GM12878 (cell line): ENCODE measurements around the gene IL36A. TPM values are rescaled to one million over a fixed set of nuclear protein-coding genes. Genes with fewer than 3 reads are reported as not detected.

ENCODE experiments used
- ATAC-seq: fragments of 200-7000 bp; cut with Tn5 transposase; 3 replicates; pipeline ENCODE4 v1.9.1; 2020; ENCODE audit warnings: mild to moderate bottlenecking, moderate library complexity
- BruUV-seq: library from RNA; stranded (reverse); fragments of 400-500 nt; replicated peaks from 2 replicates; lab custom pipeline; 2021; lab: Mats Ljungman, UMichigan
- CTCF ChIA-PET: fragments of 300-600 bp; sonication (Branson Sonifier 250); formaldehyde crosslinking; extraction: SDS; loops from one replicate; lab custom pipeline; 2021; ENCODE audit warnings: inconsistent platforms; lab: Yijun Ruan, JAX
- POLR2A ChIA-PET: fragments of 350-600 bp; formaldehyde crosslinking; extraction: SDS; loops from one replicate; lab custom pipeline; 2021; ENCODE audit warnings: inconsistent platforms; lab: Charles Lee
- RAD21 ChIA-PET: fragments of 300-600 bp; sonication (Branson Sonifier 250); formaldehyde crosslinking; loops from one replicate; lab custom pipeline; 2023; ENCODE audit warnings: antibody characterized with exemption; ENCODE audit not compliant: unreplicated experiment; lab: Charles Lee
- SMC1A ChIA-PET: fragments of 300-600 bp; sonication (Branson Sonifier 250); formaldehyde crosslinking; loops from one replicate; lab custom pipeline; 2023; ENCODE audit not compliant: unreplicated experiment, uncharacterized antibody; lab: Charles Lee
- DNase-seq: peaks from one replicate; pipeline ENCODE4 v3.0.0-alpha.2; 2011; ENCODE audit warnings: low read depth, low spot score
- FAIRE-seq: peaks from 3 replicates; lab custom pipeline; 2011; peaks lifted over from hg19 to GRCh38; lab: Jason Lieb, UNC
- H2AFZ ChIP-seq: 2 replicates; pipeline ENCODE4 v1.6.0; 2011; ENCODE audit warnings: low read depth, low read length, control low read depth; ENCODE audit not compliant: control insufficient read depth
- H3K27ac ChIP-seq: 2 replicates; pipeline ENCODE4 v1.5.1; 2011; ENCODE audit warnings: control low read depth; ENCODE audit not compliant: control insufficient read depth, insufficient read depth
- H3K27me3 ChIP-seq, 2 experiments: replicated peaks in 1 of 2; 2 replicates each; pipeline versions ENCODE4 v1.6.0 to v1.6.1; 2011; ENCODE audit warnings: low read length in 1 of 2; ENCODE audit not compliant: control insufficient read depth in 2 of 2, insufficient read depth in 2 of 2
- H3K36me3 ChIP-seq, 2 experiments: 2 replicates each; pipeline ENCODE4 v1.5.1; 2011; ENCODE audit warnings: low read length in 1 of 2; ENCODE audit not compliant: control insufficient read depth in 2 of 2, insufficient read depth in 2 of 2
- H3K4me1 ChIP-seq: 2 replicates; pipeline ENCODE4 v1.6.1; 2011; ENCODE audit warnings: mild to moderate bottlenecking, low read length, moderate library complexity, mixed read lengths; ENCODE audit not compliant: control insufficient read depth, insufficient read depth
- H3K4me2 ChIP-seq: 2 replicates; pipeline ENCODE4 v1.6.0; 2011; ENCODE audit warnings: control low read depth; ENCODE audit not compliant: control insufficient read depth, insufficient read depth
- H3K4me3 ChIP-seq: fragments of 200-600 bp; sonication (generic); 2 replicates; pipeline ENCODE4 v1.5.1; 2016
- H3K79me2 ChIP-seq: 2 replicates; pipeline ENCODE4 v1.6.0; 2011; ENCODE audit warnings: low read length; ENCODE audit not compliant: control insufficient read depth, insufficient read depth
- H3K9ac ChIP-seq: 2 replicates; pipeline ENCODE4 v1.8.0; 2011; ENCODE audit warnings: low read length, control low read depth, mixed read lengths; ENCODE audit not compliant: control insufficient read depth, insufficient read depth
- H3K9me3 ChIP-seq: replicated peaks from 3 replicates; pipeline ENCODE4 v1.5.1; 2011; ENCODE audit warnings: mild to moderate bottlenecking, low read length; ENCODE audit not compliant: control insufficient read depth, insufficient read depth
- H4K20me1 ChIP-seq: 2 replicates; pipeline ENCODE4 v1.6.0; 2011; ENCODE audit not compliant: control insufficient read depth, insufficient read depth
- BHLHE40 ChIP-seq, 2 experiments: fragments of 450-650 bp in 1 of 2; IDR thresholded peaks; 2 replicates each; pipeline ENCODE4 v1.6.1; 2011 to 2017; ENCODE audit warnings: low read depth in 2 of 2, borderline replicate concordance in 1 of 2, improper control_type of control experiment in 1 of 2, low read length in 1 of 2, mild to moderate bottlenecking in 1 of 2
- BRCA1 ChIP-seq: IDR thresholded peaks from 2 replicates; pipeline ENCODE4 v1.6.1; 2011; ENCODE audit warnings: low read depth, low read length, improper control_type of control experiment
- CEBPB ChIP-seq, 2 experiments: fragments of 150-350 bp in 1 of 2; IDR thresholded peaks; 2 replicates each; pipeline ENCODE4 v1.6.1; 2012 to 2014; ENCODE audit warnings: low read depth in 2 of 2, low read length in 2 of 2, borderline replicate concordance in 1 of 2, inconsistent platforms in 1 of 2
- CHD4 ChIP-seq: fragments of 200-600 bp; sonication (generic); IDR thresholded peaks from 2 replicates; pipeline ENCODE4 v1.6.1; 2016; ENCODE audit warnings: mild to moderate bottlenecking
- CREB1 ChIP-seq: IDR thresholded peaks from 2 replicates; pipeline ENCODE4 v1.6.1; 2012; ENCODE audit warnings: low read depth, mild to moderate bottlenecking, inconsistent platforms
- GABPA ChIP-seq: IDR thresholded peaks from 2 replicates; pipeline ENCODE4 v1.6.1; 2014; ENCODE audit warnings: antibody characterized with exemption, low read depth, mild to moderate bottlenecking, inconsistent platforms
- MXI1 ChIP-seq: fragments of 150-350 bp; IDR thresholded peaks from 2 replicates; pipeline ENCODE4 v1.6.1; 2011; ENCODE audit warnings: low read depth, mild to moderate bottlenecking, inconsistent platforms, low read length, improper control_type of control experiment
- STAT3 ChIP-seq: IDR thresholded peaks from 2 replicates; pipeline ENCODE4 v1.6.1; 2011; ENCODE audit warnings: low read depth, low read length, improper control_type of control experiment
- TBL1XR1 ChIP-seq: IDR thresholded peaks from 2 replicates; pipeline ENCODE4 v1.6.1; 2012; ENCODE audit warnings: low read depth, low read length, improper control_type of control experiment
- TCF3 ChIP-seq: IDR thresholded peaks from 2 replicates; pipeline ENCODE4 v1.6.1; 2012; ENCODE audit warnings: low read depth, mild to moderate bottlenecking, low read length, borderline replicate concordance; ENCODE audit not compliant: insufficient read depth
- ZNF384 ChIP-seq: IDR thresholded peaks from 2 replicates; pipeline ENCODE4 v1.6.1; 2012; ENCODE audit warnings: low read depth, mild to moderate bottlenecking, low read length, improper control_type of control experiment, borderline replicate concordance
- WGBS: methylation state at CpG from one replicate; pipeline ENCODE4 v1.1.6; 2016; ENCODE audit warnings: low lambda C conversion rate; ENCODE audit not compliant: insufficient replicate concordance, insufficient coverage; ENCODE audit errors: missing lambda C conversion rate; 5-methylcytosine and 5-hydroxymethylcytosine counted together
- in situ Hi-C: fragments of 300-500 bp; cut with MboI; formaldehyde crosslinking; loops from 9 replicates; pipeline ENCODE4 v1.14.3; 2018; ENCODE audit warnings: mixed read lengths
- intact Hi-C: fragments of 100-400 bp; cut with micrococcal nuclease; formaldehyde crosslinking; loops from one replicate; pipeline ENCODE4 v1.14.2; 2022; ENCODE audit not compliant: unreplicated experiment
- polyA plus RNA-seq, 11 experiments: library from polyadenylated mRNA; depleted of rRNA in 4 of 11; unstranded in 6 of 11; stranded (reverse) in 5 of 11; fragments of >200 nt; fragmentation: Nextera tagmentation in 4 of 11; fragmentation: Illumina TruSeq in 1 of 11; extraction: Ambion mirVana in 4 of 11; extraction: Trizol in 1 of 11; gene quantifications; 1 replicate in 1 of 11; 2 replicates in 10 of 11; pipeline versions ENCODE4 v1.2.1 to v1.2.3, GENCODE V29; 2011 to 2016; ENCODE audit warnings: inconsistent platforms in 2 of 11, missing spikeins in 2 of 11, low read depth in 1 of 11
- total RNA-seq, 4 experiments: library from RNA; depleted of rRNA in 3 of 4; stranded (reverse); fragments of >200 nt in 3 of 4; fragmentation: Illumina TruSeq in 1 of 4; extraction: Trizol in 1 of 4; gene quantifications; 2 replicates each; pipeline versions ENCODE4 v1.2.1 to v1.2.3, GENCODE V29; 2013 to 2021
- TF ChIP-seq, protein P1 (sequence below): fragments of 450-650 bp; IDR thresholded peaks from 2 replicates; pipeline ENCODE4 v1.6.1; 2014; ENCODE audit warnings: mild to moderate bottlenecking
- TF ChIP-seq, protein P2 (sequence below): IDR thresholded peaks from 2 replicates; pipeline ENCODE4 v1.6.1; 2011; ENCODE audit warnings: borderline replicate concordance, low read depth, mild to moderate bottlenecking, moderate library complexity, low read length; ENCODE audit not compliant: insufficient read depth, poor library complexity, severe bottlenecking
- TF ChIP-seq, protein P3 (sequence below): fragments of 450-650 bp; conservative IDR thresholded peaks from 2 replicates; pipeline ENCODE4 v1.6.1; 2017; ENCODE audit warnings: mild to moderate bottlenecking, moderate library complexity

IL36A gene
- total and polyA plus RNA-seq, 10 of the 15 experiments (the other 5 are each of a cell fraction or from before 2014, with no cell fraction given) = not detected

DNA sequence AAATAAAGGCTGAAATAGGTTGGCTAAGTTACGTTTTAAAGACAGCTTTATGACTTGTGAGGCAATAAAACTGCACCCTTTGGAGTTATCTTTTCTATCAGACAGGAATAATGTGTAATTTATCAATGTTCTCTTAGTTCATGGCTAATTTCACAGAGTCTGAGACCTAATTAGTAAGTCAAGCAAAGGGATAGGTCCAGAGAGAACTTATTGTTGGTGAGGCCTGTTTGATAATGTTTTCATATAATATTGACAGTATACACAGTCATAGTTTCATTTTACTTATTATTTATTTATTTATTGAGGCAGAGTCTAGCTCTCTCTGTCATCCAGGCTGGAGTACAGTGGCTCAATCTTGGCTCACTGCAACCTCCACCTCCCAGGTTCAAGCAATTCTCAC, 51.9 kb downstream of the IL36A start:
- ChIA-PET CTCF (no interaction called here), POLR2A (no interaction called here), RAD21 (no interaction called here)
- Histone ChIP-seq H2AFZ (no peak overlapping the region), H3K36me3 (no peaks in the 10 kb centered on the region), H3K27me3 (no peaks in the 10 kb centered on the region; a peak in 1 of 4 replicates), H3K9me3 (peaks cover 2% of the 10 kb centered on the region; the same call in 1 of the 3 replicates), H4K20me1 (no peaks in the 10 kb centered on the region), H3K4me1 (no peaks in the 10 kb centered on the region), H3K27ac (no peak overlapping the region)
- FAIRE-seq (no peak), ATAC-seq (no peak), DNase-seq (no peak)
- no TSS peak for BruUV-seq
- WGBS = 0% methylated on average over 1 of the region's 1 CpG
- in situ Hi-C loops = no loop called here
- TF ChIP-seq CEBPB (IDR thresholded peaks at IDR 0.05; ENCODE audit: borderline replicate concordance in 1 of 2, low read depth in 2 of 2, low read length in 2 of 2) (no peak), GABPA (no peak), TCF3 (no peak), BHLHE40 (IDR thresholded peaks at IDR 0.05; ENCODE audit: borderline replicate concordance in 1 of 2, low read depth in 2 of 2, low read length in 1 of 2) (no peak), MXI1 (no peak), CHD4 (no peak), STAT3 (no peak), ZNF384 (no peak), BRCA1 (no peak), TBL1XR1 (no peak), CREB1 (no peak)
- TF ChIP-seq, protein P1, sequence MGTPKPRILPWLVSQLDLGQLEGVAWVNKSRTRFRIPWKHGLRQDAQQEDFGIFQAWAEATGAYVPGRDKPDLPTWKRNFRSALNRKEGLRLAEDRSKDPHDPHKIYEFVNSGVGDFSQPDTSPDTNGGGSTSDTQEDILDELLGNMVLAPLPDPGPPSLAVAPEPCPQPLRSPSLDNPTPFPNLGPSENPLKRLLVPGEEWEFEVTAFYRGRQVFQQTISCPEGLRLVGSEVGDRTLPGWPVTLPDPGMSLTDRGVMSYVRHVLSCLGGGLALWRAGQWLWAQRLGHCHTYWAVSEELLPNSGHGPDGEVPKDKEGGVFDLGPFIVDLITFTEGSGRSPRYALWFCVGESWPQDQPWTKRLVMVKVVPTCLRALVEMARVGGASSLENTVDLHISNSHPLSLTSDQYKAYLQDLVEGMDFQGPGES = no peak
- TF ChIP-seq, protein P2, sequence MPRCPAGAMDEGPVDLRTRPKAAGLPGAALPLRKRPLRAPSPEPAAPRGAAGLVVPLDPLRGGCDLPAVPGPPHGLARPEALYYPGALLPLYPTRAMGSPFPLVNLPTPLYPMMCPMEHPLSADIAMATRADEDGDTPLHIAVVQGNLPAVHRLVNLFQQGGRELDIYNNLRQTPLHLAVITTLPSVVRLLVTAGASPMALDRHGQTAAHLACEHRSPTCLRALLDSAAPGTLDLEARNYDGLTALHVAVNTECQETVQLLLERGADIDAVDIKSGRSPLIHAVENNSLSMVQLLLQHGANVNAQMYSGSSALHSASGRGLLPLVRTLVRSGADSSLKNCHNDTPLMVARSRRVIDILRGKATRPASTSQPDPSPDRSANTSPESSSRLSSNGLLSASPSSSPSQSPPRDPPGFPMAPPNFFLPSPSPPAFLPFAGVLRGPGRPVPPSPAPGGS = no peak
- TF ChIP-seq, protein P3, sequence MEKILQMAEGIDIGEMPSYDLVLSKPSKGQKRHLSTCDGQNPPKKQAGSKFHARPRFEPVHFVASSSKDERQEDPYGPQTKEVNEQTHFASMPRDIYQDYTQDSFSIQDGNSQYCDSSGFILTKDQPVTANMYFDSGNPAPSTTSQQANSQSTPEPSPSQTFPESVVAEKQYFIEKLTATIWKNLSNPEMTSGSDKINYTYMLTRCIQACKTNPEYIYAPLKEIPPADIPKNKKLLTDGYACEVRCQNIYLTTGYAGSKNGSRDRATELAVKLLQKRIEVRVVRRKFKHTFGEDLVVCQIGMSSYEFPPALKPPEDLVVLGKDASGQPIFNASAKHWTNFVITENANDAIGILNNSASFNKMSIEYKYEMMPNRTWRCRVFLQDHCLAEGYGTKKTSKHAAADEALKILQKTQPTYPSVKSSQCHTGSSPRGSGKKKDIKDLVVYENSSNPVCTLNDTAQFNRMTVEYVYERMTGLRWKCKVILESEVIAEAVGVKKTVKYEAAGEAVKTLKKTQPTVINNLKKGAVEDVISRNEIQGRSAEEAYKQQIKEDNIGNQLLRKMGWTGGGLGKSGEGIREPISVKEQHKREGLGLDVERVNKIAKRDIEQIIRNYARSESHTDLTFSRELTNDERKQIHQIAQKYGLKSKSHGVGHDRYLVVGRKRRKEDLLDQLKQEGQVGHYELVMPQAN = no peak
- TF ChIP-seq, all 136 proteins: peak for 0
- Histone ChIP-seq H3K4me2 (no peak overlapping the region), H3K4me3 (no peak overlapping the region), H3K9ac (no peak overlapping the region), H3K79me2 (no peaks in the 10 kb centered on the region)
- SMC1A ChIA-PET = interaction anchor here (1.1 kb wide), 1 partner anchor 21 kb away, joined by 3 read pairs; no protein-coding TSS in a partner anchor
- intact Hi-C loops = no loop called here
